ENCODE data around the gene ISG20.

DNA sequence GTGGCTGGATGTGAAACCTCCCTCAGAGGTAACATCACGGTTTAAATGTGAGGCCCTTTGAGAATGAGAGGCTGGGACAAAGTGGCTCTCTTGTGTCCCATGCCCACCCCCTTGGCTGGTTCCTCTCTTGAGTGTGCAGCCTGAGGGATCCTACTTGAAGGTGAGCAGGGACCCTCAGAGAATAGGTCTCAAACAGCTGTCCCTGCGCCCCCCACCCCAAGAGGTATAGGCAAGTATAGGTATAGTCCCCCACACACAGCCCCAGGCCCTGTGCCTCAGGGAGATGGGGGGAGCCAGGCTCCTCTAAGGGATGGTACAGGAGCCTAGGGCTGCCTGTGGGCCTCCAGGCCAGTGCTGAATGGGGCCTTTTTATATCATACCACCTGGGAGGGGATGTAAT is 61.9 kb downstream of the ISG20 start:
- TF ChIP-seq POLR2A (IDR thresholded peaks at IDR 0.05), result no peak
- TF ChIP-seq, protein P1, sequence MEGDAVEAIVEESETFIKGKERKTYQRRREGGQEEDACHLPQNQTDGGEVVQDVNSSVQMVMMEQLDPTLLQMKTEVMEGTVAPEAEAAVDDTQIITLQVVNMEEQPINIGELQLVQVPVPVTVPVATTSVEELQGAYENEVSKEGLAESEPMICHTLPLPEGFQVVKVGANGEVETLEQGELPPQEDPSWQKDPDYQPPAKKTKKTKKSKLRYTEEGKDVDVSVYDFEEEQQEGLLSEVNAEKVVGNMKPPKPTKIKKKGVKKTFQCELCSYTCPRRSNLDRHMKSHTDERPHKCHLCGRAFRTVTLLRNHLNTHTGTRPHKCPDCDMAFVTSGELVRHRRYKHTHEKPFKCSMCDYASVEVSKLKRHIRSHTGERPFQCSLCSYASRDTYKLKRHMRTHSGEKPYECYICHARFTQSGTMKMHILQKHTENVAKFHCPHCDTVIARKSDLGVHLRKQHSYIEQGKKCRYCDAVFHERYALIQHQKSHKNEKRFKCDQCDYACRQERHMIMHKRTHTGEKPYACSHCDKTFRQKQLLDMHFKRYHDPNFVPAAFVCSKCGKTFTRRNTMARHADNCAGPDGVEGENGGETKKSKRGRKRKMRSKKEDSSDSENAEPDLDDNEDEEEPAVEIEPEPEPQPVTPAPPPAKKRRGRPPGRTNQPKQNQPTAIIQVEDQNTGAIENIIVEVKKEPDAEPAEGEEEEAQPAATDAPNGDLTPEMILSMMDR (IDR thresholded peaks at IDR 0.05), result no peak

All from right lobe of liver (tissue), 4 donors.